ENCODE data around the gene CDA.
"Not testable (repeated sequence)": the region's sequence is repeated elsewhere in the genome, so short reads cannot be mapped to it uniquely, and the experiment has no call there.

The CDA gene

DNA sequence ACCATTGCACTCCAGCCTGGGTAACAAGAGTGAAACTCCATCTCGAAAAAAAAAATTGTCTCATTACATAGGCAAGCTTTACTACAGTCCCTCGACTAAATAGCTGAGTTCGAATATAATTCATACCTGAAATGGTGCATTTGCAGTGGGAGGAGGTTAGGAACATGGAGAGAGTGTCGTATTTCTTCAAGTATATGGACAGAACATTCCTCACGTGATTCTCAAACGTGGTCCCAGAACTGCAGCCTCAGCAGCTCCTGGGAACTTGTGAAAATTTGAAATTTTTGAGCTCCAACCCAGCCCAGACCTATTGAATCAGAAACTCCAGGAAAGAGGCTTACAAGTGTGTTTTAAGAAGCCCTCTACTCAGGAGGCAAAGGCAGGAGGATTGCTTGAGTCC, 7.2 kb downstream of the CDA start:
- Mint-ChIP-seq H3K4me1 (ENCODE audit: low read depth) (no peaks in the 10 kb centered on the region), H3K36me3 (ENCODE audit: low read depth) (no peaks in the 10 kb centered on the region), H3K4me3 (no peak overlapping the region), H3K27me3 (ENCODE audit: low read depth) (peaks cover 14% of the 10 kb centered on the region), H3K27ac (no peak overlapping the region), H3K9me3 (no peaks in the 10 kb centered on the region)
- no peak for DNase-seq (ENCODE audit: low spot score)

GRCh38 chr1:20597650-20598049, 8.8 kb downstream of the CDA start:
- no peak overlapping the region for H3K27ac Mint-ChIP-seq
- no peaks in the 10 kb centered on the region for H3K4me1 Mint-ChIP-seq (ENCODE audit: low read depth)
- H3K27me3 Mint-ChIP-seq (ENCODE audit: low read depth) = peaks cover 6% of the 10 kb centered on the region
- no peak for DNase-seq (ENCODE audit: low spot score)
- H3K4me3 Mint-ChIP-seq = no peak overlapping the region
- no peaks in the 10 kb centered on the region for H3K9me3 Mint-ChIP-seq
- H3K36me3 Mint-ChIP-seq (ENCODE audit: low read depth) = no peaks in the 10 kb centered on the region

DNA sequence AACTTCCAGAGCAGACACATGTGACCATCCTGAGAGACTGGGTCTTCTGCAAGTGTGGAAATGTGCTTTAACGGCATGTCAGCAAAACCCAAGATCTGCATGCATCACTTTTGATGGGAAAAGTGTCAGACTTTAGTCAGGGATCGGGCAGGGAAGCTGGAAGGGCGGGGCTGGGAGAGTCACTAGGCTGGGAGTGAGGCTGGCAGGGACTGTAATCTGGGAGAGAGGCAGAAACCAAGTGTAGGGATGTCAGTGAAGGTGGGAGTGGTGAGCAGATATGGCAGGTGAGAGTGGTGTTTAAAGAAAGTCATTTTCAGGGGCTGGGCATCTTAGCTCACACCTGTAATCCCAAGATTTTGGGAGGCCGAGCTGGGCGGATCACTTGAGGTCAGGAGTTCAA, 11.3 kb downstream of the CDA start:
- no peak overlapping the region for H3K4me3 Mint-ChIP-seq
- H3K27me3 Mint-ChIP-seq (ENCODE audit: low read depth) = peaks cover 5% of the 10 kb centered on the region
- no peak overlapping the region for H3K27ac Mint-ChIP-seq
- no peaks in the 10 kb centered on the region for H3K4me1 Mint-ChIP-seq (ENCODE audit: low read depth)
- no peaks in the 10 kb centered on the region for H3K36me3 Mint-ChIP-seq (ENCODE audit: low read depth)
- DNase-seq (ENCODE audit: low spot score) = no peak
- no peaks in the 10 kb centered on the region for H3K9me3 Mint-ChIP-seq

DNA sequence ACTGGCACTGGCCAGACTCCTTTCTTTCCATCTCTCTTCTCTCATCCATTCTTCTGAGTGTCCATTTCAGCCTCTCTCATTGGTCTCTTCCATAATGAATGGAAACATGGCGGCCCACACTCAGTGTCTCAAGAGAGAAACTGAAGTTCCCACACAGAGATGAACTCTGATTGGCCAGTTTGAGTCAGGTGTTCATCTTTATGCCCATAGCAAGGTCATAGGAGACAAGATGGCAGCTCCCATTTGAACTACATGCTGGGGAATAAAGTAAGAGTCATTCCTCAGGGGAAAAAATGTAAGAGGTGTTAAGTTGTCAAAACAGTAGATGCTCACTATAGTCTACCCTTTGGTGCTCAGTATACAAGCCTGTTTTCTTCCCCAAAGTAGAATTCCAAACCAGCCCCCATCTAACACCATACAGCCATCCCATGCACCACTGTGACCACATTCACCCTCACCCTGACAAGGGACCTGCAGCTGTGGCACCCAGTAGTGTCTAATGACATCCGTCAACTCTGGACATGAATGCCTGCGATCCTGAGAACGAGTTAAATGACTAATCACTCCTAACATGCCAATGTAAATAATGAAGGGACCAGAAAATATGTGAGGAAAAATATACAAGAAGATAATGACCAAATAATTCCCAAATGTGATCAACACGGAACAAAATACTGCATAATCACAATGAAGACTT, 12.4 kb downstream of the CDA start:
- Mint-ChIP-seq H3K36me3 (ENCODE audit: low read depth) (no peaks in the 10 kb centered on the region), H3K4me3 (no peak overlapping the region), H3K27me3 (ENCODE audit: low read depth) (peaks cover 5% of the 10 kb centered on the region), H3K9me3 (no peaks in the 10 kb centered on the region), H3K4me1 (ENCODE audit: low read depth) (no peaks in the 10 kb centered on the region), H3K27ac (no peak overlapping the region)
- no peak for DNase-seq (ENCODE audit: low spot score)

- Mint-ChIP-seq H3K27me3 (ENCODE audit: low read depth) (peaks cover 5% of the 10 kb centered on the region), H3K27ac (no peak overlapping the region), H3K36me3 (ENCODE audit: low read depth) (no peaks in the 10 kb centered on the region), H3K4me1 (ENCODE audit: low read depth) (no peaks in the 10 kb centered on the region), H3K9me3 (no peaks in the 10 kb centered on the region), H3K4me3 (no peak overlapping the region)
- no peak for DNase-seq (ENCODE audit: low spot score)
Observed at GRCh38 chr1:20602851-20603450, 14.1 kb downstream of the CDA start.

- DNase-seq (ENCODE audit: low spot score) = no peak
- H3K4me1 Mint-ChIP-seq (ENCODE audit: low read depth) = no peaks in the 10 kb centered on the region
- H3K36me3 Mint-ChIP-seq (ENCODE audit: low read depth) = no peaks in the 10 kb centered on the region
- no peak overlapping the region for H3K27ac Mint-ChIP-seq
- H3K27me3 Mint-ChIP-seq (ENCODE audit: low read depth) = peaks cover 5% of the 10 kb centered on the region
- H3K9me3 Mint-ChIP-seq = no peaks in the 10 kb centered on the region
- no peak overlapping the region for H3K4me3 Mint-ChIP-seq
Observed at GRCh38 chr1:20603504-20604464, 14.9 kb downstream of the CDA start.

DNA sequence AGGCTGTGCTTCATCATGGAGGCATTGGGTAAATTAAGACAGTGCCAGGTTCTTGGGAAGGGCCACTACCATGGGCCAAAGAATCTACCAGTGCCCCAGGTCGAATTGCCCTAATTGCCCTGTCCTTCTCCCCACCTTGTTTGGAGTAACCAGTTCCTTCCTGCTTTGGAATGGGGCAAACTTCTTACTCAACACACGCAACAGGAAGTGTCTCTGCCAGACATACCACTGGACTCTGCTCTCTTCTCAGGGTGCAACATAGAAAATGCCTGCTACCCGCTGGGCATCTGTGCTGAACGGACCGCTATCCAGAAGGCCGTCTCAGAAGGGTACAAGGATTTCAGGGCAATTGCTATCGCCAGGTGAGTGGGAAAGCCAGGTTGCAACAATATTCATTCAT, 15.8 kb downstream of the CDA start:
- Mint-ChIP-seq H3K36me3 (ENCODE audit: low read depth) (no peaks in the 10 kb centered on the region), H3K4me1 (ENCODE audit: low read depth) (no peaks in the 10 kb centered on the region), H3K27me3 (ENCODE audit: low read depth) (peaks cover 3% of the 10 kb centered on the region), H3K4me3 (no peak overlapping the region), H3K27ac (no peak overlapping the region), H3K9me3 (no peaks in the 10 kb centered on the region)
- DNase-seq (ENCODE audit: low spot score) = no peak

GRCh38 chr1:20606801-20607570, 18.1 kb downstream of the CDA start:
- not testable (repeated sequence) for H3K27ac Mint-ChIP-seq; H3K36me3 Mint-ChIP-seq (ENCODE audit: low read depth); DNase-seq (ENCODE audit: low spot score); H3K4me1 Mint-ChIP-seq (ENCODE audit: low read depth); H3K9me3 Mint-ChIP-seq; H3K27me3 Mint-ChIP-seq (ENCODE audit: low read depth); H3K4me3 Mint-ChIP-seq

GRCh38 chr1:20609541-20609940, 20.6 kb downstream of the CDA start:
- no peak for DNase-seq (ENCODE audit: low spot score)
- Mint-ChIP-seq H3K4me1 (ENCODE audit: low read depth) (no peaks in the 10 kb centered on the region), H3K27ac (no peak overlapping the region), H3K36me3 (ENCODE audit: low read depth) (no peaks in the 10 kb centered on the region), H3K4me3 (no peak overlapping the region), H3K9me3 (no peaks in the 10 kb centered on the region), H3K27me3 (ENCODE audit: low read depth) (peaks cover 4% of the 10 kb centered on the region)

DNA sequence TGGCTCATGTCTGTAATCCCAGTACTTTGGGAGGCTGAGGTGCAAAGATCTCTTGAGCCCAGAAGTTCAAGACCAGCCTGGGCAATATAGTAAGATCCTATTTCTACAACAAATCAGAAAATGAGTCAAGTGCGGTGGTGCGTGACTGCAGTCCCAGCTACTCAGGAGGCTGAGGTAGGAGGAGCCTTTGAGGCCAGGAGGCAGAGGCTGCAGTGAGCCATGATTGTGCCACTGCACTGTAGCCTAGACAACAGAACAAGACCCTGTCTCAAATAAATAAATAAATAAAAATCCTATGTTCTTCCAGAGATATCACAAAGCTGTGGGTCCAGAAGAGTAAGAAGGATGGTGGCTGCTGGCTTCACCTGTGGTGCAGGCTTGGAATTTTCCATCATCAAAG, 22.1 kb downstream of the CDA start:
- H3K27ac Mint-ChIP-seq = no peak overlapping the region
- H3K9me3 Mint-ChIP-seq = no peaks in the 10 kb centered on the region
- H3K4me1 Mint-ChIP-seq (ENCODE audit: low read depth) = no peaks in the 10 kb centered on the region
- H3K27me3 Mint-ChIP-seq (ENCODE audit: low read depth) = peaks cover 2% of the 10 kb centered on the region
- no peaks in the 10 kb centered on the region for H3K36me3 Mint-ChIP-seq (ENCODE audit: low read depth)
- no peak overlapping the region for H3K4me3 Mint-ChIP-seq
- DNase-seq (ENCODE audit: low spot score) = no peak

DNA sequence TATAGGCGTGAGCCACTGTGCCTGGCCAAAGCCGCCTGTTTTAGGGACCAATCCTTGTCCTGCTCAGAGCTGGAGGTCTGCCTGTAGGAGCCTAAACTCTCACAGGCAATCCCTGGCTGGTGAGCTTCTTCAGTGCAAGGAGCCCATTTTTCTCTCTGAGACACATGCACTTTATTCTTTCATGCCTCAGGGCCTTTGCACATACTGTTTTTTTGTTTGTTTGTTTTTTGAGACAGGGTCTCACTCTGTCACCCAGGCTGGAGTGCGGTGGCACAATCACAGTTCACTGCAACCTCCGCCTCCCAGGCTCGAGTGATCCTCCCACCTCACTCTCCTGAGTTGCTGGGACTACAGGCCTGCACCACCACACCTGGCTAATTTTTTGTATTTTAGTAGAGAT, 22.8 kb downstream of the CDA start:
- Mint-ChIP-seq H3K27ac (no peak overlapping the region), H3K36me3 (ENCODE audit: low read depth) (no peaks in the 10 kb centered on the region), H3K4me3 (no peak overlapping the region), H3K9me3 (no peaks in the 10 kb centered on the region), H3K4me1 (ENCODE audit: low read depth) (no peaks in the 10 kb centered on the region), H3K27me3 (ENCODE audit: low read depth) (peaks cover 2% of the 10 kb centered on the region)
- DNase-seq (ENCODE audit: low spot score) = no peak

GRCh38 chr1:20612221-20612746, 23.4 kb downstream of the CDA start:
- Mint-ChIP-seq H3K4me1 (ENCODE audit: low read depth) (no peaks in the 10 kb centered on the region), H3K27ac (no peak overlapping the region), H3K27me3 (ENCODE audit: low read depth) (peaks cover 2% of the 10 kb centered on the region), H3K4me3 (no peak overlapping the region), H3K9me3 (no peaks in the 10 kb centered on the region), H3K36me3 (ENCODE audit: low read depth) (no peaks in the 10 kb centered on the region)
- DNase-seq (ENCODE audit: low spot score) = no peak

DNA sequence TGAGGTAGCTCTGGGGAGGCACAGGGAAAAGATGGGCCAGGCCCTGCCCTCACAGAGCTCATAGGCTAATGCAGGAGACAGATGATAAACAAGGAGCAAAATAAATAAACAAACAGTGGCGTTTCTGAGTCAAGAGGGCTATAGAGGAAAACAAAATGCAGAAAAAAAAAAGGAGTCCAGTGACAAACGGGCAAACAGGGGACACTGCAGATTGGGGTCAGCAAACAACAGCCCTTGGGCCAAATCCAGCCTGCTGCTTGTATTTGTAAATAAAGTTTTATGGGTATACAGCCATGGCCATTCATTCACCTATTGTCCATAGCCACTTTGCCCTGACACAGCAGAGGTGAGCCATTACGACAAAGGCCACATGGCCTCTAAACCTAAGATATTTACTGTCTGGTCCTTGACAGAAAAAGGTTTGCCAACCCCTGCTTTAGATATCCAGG, 25.3 kb downstream of the CDA start:
- no peak for DNase-seq (ENCODE audit: low spot score)
- H3K4me3 Mint-ChIP-seq = no peak overlapping the region
- no peaks in the 10 kb centered on the region for H3K9me3 Mint-ChIP-seq
- no peaks in the 10 kb centered on the region for H3K4me1 Mint-ChIP-seq (ENCODE audit: low read depth)
- no peaks in the 10 kb centered on the region for H3K36me3 Mint-ChIP-seq (ENCODE audit: low read depth)
- H3K27ac Mint-ChIP-seq = no peak overlapping the region
- peaks cover 2% of the 10 kb centered on the region for H3K27me3 Mint-ChIP-seq (ENCODE audit: low read depth)
